GM12892 (cell line): ENCODE results near the gene PTK6.
"Not testable (repeated sequence)": the region's sequence is repeated elsewhere in the genome, so short reads cannot be mapped to it uniquely, and the experiment has no call there.

Experiments used
- DNase-seq: peaks from one replicate; pipeline ENCODE4 v3.0.0; 2011; ENCODE audit not compliant: insufficient read length
- FAIRE-seq: peaks from 2 replicates; lab custom pipeline; 2011; peaks lifted over from hg19 to GRCh38; lab: Jason Lieb, UNC
- POLR2A ChIP-seq: IDR thresholded peaks from 2 replicates; pipeline ENCODE4 v1.6.1; 2011; ENCODE audit warnings: low read depth, low read length, control low read depth
- POLR2AphosphoS5 ChIP-seq: IDR thresholded peaks from 2 replicates; pipeline ENCODE4 v1.6.1; 2011; ENCODE audit warnings: low read depth, low read length, control low read depth
- TAF1 ChIP-seq: IDR thresholded peaks from 2 replicates; pipeline ENCODE4 v1.6.1; 2011; ENCODE audit warnings: low read depth, mild to moderate bottlenecking, control low read depth, low read length, borderline replicate concordance

PTK6 gene

DNA sequence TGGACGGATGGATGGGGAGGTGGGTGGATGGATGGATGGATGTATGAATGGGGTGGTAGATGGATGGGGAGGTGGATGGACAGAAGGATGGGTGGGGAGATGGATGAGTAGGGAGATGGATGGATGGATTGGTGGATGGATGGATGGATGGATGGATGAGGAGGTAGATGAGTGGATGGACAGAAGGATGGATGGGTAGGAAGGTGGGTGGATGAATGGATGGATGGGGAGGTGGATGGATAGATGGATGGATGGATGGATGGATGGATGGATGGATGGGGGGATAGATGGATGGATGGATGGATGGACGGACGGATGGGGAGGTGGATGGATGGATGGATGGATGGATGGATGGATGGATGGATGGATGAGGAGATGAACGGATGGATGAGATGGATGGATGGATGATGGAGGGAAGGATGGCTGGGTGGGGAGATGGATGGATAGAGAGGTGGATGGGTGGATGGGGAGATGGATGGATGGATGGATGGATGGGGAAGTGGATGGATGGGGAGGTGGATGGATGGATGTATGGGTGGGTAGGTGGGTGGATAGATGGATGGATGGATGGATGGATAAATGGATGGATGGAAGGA, 45.4 kb downstream of the PTK6 start:
- DNase-seq (no peak), FAIRE-seq (no peak)
- no peak for TF ChIP-seq POLR2AphosphoS5
- no peak for TF ChIP-seq POLR2A
- no peak for TF ChIP-seq TAF1

DNA sequence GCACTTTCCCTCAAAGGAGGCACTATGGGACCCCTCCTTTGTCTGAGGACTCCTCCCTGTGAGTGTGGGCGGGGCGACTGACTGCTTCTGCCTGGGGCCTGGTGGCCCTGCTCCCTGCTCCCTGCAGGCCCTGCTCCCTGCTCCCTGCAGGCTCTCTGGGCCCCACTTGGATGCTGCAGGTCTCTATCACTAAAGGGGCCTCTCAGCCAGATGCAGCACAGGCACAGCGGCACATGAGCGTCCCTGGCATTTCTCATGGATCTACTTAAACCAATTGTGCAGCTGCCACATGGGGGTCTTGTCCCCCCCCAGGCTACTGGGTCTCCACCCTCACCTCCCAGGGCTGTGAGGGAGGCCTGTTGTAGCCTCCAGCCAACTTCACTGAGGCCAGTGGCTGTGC, 46.1 kb downstream of the PTK6 start:
- TF ChIP-seq POLR2AphosphoS5 (no peak), POLR2A (no peak), TAF1 (no peak)
- DNase-seq (no peak), FAIRE-seq (no peak)

DNA sequence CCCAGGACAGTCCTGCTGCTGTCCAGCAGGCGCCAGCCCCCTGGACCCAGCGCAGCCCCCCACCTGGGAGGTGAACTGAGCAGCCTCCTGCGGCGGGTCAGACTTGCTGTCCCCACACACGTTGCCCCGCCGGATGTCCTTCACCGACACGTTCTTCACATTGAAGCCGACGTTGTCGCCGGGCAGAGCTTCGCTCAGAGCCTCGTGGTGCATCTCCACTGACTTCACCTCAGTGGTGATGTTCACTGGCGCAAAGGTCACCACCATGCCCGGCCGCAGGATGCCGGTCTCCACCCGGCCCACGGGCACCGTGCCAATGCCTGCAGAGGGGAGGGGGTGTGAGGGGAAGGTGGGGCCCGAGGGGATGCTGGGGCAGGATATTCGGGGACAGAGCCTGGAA, 46.8 kb downstream of the PTK6 start:
- TF ChIP-seq POLR2AphosphoS5 (no peak), POLR2A (no peak), TAF1 (no peak)
- DNase-seq (no peak), FAIRE-seq (no peak)

DNA sequence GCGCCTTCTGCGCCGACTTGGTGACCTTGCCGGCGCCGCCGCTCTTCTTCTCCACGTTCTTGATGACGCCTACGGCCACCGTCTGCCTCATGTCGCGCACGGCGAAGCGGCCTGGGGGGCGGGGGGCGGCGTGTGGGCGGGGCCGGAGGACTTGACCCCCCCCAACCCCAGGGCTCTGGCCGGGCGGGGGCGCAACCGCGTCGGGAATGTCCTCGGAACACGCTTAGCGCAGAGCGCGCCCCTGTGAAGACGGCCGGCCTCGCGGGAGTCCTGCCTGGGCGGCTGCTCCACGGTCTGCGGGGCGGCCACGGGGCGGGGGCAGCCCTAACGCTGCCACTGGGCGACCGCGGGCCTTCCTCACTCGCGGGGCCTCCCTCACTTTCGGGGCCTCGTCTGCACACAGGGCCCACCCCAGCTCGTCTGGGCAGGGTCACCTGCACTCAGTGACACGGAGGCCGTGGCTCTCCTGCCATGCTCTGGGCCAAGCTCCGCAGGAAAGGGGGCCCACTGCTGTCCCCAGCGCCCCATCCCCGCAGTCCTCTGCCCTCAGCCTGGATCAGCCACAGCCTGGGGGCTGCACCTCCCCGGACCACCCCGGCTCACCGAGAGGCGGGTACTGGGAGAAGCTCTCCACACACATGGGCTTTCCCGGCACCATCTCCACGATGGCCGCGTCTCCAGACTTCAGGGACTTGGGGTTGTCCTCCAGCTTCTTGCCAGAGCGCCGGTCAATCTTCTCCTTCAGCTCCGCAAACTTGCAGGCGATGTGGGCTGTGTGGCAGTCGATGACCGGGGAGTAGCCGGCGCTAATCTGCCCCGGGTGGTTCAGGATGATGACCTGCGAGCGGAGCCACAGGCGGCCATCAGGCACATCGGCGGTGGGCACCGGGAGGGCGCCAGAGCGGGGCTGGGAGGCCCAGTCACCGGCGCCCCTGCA, 48.6 kb downstream of the PTK6 start:
- TF ChIP-seq POLR2AphosphoS5 (no peak), TAF1 (no peak)
- no peak for DNase-seq
- FAIRE-seq: no peak

DNA sequence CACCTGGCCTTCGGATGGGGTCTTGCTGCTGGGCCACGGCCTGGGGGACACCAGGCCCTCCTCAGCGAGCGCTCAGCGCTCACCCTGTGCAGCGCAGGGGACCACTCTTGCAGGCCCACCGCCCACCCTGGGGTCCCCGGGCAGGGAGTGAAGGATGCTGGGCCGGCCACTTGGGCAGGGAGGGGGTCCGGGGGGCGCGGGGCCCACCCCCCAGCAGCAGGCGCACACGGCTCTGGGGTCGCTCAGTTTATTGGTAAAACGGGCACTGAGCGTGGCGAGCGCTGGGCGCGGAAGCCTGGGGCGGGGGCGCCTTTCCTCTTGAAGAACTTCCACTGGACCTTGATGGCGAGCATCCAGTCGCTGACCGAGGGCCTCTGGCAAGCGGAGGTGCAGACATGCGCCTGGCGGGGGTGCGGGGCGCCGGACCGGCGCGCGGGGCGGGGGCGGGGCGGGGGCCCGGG, 49.4 kb downstream of the PTK6 start:
- TF ChIP-seq TAF1: no peak
- TF ChIP-seq POLR2A: no peak
- TF ChIP-seq POLR2AphosphoS5: no peak
- no peak for FAIRE-seq

DNA sequence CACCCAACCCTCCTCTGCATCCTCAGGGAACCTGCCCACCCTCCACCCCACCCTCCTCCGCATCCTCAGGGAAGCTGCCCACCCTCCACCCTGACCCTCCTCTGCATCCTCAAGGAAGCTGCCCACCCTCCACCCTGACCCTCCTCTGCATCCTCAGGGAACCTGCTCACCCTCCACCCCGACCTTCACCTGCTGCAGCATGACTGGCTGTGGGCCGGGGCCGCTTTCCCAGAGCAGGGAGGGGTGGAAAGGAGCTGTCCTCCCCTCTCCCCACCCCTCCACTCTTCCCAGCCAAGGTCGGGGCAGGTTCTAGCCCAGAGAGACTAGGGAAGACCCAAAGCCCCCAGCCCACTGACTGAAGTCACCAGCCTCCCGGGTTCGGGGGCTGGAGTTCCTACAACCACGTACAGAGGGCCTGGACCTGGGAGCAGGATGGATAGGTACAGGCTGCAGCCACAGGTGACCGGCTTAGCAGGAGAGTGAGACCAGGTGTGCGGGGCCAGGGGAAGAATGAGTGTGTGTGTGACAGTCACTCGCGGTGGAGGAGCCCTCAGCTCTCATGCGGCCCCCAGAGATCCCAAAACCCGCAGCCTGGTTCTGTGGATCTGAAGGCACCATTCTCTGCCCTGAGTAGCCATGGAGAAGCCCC, 49.9 kb downstream of the PTK6 start:
- no peak for TF ChIP-seq TAF1
- TF ChIP-seq POLR2A: no peak
- no peak for TF ChIP-seq POLR2AphosphoS5
- FAIRE-seq (no peak), DNase-seq (no peak)

More for the DNA sequence above, 49.4 kb downstream of the PTK6 start:
- no peak for DNase-seq

DNA sequence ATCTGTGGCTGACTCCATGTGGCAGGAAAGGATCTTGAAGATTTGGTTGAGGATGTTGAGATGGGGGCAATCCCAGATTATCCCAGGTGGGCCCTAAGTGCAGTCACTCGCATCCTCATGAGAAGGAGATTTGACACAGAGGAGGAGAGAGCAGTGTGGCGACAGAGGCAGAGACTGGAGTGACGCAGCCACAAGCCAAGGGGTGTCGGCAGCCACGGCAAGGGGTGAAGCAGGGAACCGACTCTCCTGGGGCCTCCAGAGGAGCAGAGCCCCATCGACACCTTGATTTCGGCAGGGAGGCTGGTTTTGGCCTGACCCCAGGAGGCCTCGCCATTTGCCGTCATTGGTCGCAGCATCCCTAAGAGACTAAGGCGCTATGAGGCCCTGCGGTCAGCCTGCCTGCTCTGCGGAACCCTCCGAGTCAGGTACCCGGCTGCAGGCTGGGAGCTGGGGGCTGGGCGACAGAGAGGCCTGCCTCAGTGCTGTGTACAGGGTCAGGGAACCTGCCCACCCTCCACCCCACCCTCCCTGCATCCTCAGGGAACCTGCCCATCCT, 50.8 kb downstream of the PTK6 start:
- DNase-seq (no peak), FAIRE-seq (no peak)
- TF ChIP-seq POLR2A: no peak
- TF ChIP-seq POLR2AphosphoS5: no peak
- TF ChIP-seq TAF1: no peak

DNA sequence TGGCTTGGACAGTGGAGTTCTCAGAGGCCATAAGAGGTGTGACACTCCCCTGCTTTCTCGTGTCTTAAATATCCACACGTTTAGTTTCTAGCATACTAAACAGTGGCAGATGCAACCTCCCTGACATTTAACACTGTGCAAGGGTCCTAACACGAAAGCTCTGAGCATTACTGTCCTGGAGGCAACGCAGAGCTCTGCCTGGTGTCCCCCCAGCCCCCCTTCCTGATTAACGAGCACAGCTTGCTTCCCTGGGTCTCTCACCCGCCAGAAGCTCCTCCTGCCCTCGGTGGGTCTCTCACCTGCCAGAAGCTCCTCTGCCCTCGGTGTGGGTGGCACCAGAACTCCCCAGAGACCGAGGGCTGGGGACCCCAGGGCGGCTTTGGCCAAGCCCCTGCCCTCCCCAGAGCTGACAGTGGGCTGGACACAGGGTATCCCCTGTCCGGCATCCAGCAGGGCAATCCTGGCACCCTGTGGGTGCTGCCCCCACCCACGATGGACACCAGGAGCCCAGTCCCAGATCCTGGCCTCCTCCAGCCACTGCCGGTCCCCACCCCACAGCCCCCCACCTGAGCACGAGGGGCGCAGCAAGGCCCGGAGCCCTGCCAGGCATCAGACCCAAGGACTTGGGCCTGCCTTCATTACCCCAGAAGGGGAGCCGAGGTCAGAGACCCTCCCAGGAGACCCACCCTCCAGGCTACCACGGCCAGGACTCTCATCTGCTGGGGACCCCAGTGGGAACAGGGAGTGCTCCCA, 52.3 kb downstream of the PTK6 start:
- no peak for FAIRE-seq

DNA sequence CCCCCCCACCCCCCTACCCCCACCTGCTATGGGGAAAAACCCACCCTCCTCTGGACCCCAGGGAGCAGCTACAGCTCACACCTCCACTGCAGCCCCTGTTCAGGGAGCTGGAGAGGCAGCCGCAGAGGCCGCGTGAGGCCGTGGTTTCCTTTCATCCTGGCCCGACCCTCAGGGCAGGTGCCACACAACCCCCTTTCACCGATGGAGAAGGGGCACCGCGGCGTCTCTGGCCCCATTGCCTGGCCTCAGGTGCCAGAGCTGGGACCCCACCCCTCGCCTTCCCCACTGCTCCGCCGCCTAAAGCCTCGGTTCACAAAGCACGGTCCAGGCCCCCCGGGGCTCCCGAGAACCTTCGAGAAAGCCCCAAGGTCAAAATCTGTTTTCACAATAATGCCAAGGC, 52.9 kb downstream of the PTK6 start:
- FAIRE-seq (no peak), DNase-seq (no peak)
- TF ChIP-seq POLR2A (no peak), POLR2AphosphoS5 (no peak), TAF1 (no peak)

More for the DNA sequence above, 52.3 kb downstream of the PTK6 start:
- TF ChIP-seq POLR2A: no peak
- no peak for TF ChIP-seq TAF1
- no peak for TF ChIP-seq POLR2AphosphoS5
- no peak for DNase-seq

DNA sequence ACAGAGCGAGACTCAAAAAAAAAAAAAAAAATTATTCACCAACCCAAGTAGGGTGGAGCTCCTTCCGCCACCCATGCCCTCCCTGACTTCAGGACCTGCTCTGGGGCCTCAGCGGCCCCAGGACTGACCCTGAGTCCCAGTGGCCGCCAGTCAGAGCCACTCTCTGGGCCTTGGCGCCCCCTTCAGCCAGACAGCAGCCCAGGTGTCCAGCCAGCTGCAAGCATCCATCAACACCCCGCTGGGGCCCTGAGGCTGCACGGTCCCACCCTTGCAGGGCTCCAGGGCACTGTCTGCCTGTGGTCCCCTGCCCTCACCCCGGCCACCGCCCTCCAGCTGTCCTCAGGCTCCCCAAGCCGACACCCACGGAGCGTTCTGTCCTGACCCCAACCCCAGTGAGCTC, 53.3 kb downstream of the PTK6 start:
- no peak for TF ChIP-seq TAF1
- TF ChIP-seq POLR2A: no peak
- TF ChIP-seq POLR2AphosphoS5: no peak
- DNase-seq: no peak
- no peak for FAIRE-seq

DNA sequence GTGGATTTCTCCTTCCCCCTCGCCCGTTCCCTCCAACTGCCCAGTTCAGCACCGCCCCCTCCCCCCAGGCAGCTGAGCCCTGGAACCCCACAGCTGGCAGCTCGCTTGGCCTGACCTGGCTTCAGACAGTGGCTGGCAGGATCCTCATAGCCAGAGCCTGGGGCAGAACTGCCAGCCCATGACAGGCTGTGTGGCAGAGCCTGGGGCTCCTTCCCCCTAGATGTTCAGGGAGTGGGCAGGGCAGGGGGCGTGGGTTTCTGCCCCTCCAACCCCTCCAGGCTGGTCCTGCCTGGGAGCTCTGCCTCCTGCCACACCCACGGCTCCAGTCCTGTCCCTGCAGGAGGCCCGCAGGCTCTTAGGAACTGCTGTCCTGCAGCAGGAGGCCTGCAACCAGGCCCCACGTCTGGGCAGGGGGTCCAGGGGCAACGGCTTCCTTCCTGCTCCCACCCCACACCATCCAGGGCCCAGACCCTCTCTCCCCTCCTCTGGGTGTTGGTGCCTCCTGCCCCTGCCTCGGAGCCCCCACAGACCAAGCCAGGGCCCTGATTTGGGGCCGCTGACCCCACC, 55.1 kb downstream of the PTK6 start:
- no peak for FAIRE-seq
- no peak for DNase-seq

DNA sequence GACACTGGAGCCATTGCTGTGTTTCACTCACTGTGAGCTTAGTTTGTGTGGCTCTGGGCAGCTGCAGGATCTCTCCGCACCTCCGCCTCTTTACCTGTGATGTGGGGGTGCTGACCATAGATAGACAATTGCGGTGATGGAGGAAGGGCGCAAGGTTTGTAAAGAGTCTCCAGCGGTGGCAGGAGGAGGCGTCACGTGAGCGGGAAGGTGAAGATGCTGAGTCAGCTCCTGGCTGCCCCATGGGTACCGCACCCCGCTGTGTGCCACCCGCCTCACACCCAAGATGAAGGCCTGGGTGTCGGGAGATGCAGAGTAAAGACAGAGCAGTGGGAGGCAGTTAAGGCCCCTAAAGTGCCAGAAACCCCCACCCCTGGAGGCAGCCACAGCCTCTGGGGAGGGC, 55.7 kb downstream of the PTK6 start:
- no peak for TF ChIP-seq POLR2AphosphoS5
- no peak for TF ChIP-seq POLR2A
- TF ChIP-seq TAF1: no peak
- no peak for FAIRE-seq

More for the DNA sequence above, 55.1 kb downstream of the PTK6 start:
- TF ChIP-seq POLR2A (no peak), TAF1 (no peak), POLR2AphosphoS5 (no peak)

DNA sequence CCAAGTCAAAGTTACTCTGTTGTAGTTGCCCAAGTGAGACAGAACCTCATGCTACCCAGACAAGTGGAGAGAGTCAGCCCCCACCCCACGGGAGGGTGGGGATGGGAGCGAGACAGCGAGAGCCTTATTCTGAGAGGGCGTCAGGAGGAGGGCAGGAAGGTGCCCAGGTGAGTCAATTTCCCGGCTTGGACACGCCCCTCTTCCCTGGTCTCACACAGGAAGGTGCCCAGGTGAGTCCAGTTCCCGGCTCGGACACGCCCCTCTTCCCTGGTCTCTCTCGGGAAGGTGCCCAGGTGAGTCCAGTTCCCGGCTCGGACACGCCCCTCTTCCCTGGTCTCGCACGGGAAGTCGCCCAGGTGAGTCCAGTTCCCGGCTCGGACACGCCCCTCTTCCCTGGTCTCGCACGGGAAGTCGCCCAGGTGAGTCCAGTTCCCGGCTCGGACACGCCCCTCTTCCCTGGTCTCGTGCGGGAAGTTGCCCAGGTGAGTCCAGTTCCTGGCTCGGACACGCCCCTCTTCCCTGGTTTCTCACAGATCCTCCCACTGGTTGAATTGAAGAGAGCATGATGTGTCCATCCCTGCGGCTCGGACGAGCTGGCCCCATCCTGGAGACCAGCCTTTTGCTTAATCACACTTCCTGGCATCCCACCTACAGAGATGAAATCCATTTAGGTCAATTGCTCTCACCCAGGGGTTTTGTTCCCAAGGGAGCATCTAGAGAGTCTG, 57.3 kb downstream of the PTK6 start:
- not testable (repeated sequence) for DNase-seq, FAIRE-seq

More for the DNA sequence above, 55.7 kb downstream of the PTK6 start:
- DNase-seq: no peak
